Erythroblast (primary cell): ENCODE data around the gene PLOD3.

Experiments used
- GATA1 ChIP-seq: IDR thresholded peaks from 2 replicates; pipeline ENCODE4 v1.6.1; 2011; ENCODE audit warnings: low read depth, mild to moderate bottlenecking, control low read depth, low read length, moderate library complexity
- POLR2A ChIP-seq: IDR thresholded peaks from 2 replicates; pipeline ENCODE4 v1.6.1; 2011; ENCODE audit warnings: mild to moderate bottlenecking, low read length

DNA sequence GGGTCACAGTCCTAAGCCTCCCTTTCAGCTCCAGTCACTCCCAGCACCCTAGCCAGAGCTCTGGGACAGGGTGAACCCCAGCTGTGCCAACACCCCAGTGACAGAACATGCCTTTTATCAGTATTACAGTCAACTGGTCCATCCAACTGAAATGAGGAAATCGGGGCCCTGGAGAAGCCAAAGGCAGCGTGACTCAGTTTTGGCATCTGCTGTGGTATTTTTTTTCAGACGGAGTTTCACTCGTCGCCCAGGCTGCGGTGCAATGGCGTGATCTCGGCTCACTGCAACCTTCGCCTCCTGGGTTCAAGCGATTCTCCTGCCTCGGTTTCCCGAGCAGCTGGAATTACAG lies 23.6 kb upstream of the PLOD3 start:
- TF ChIP-seq POLR2A: peak; percentile 49
- no peak for TF ChIP-seq GATA1
